Stimulated activated CD8-positive, alpha-beta memory T cell treated with anti-CD3 and anti-CD28 coated beads, Interleukin-4, amount 100 ng/mL, for 48 hours (primary cell): ENCODE measurements around the gene GPR152.
A peak's percentile ranks its signal among the peaks of the same experiment; 100 is the strongest.

Experiments
- DNase-seq: peaks from one replicate; pipeline ENCODE4 v3.0.0-alpha.2; 2020

GPR152 gene

DNA sequence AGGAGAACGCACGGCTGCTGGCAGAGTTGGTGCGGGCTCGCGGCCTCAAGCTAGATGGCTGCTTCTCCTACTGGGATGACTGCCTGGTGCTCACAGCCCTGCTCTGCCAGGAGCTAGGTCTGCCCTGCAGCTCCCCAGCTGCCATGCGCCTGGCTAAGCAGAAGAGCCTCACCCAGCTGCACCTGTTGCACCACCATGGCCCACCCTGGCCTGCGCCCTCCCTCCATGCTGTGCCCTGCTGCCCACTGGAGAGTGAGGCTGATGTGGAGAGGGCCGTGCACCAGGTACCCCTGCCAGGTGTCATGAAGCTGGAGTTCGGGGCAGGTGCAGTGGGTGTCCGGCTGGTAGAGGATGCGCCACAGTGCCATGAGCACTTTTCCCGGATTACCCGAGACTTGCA, 29.1 kb downstream of the GPR152 start:
- DNase-seq: no peak

DNA sequence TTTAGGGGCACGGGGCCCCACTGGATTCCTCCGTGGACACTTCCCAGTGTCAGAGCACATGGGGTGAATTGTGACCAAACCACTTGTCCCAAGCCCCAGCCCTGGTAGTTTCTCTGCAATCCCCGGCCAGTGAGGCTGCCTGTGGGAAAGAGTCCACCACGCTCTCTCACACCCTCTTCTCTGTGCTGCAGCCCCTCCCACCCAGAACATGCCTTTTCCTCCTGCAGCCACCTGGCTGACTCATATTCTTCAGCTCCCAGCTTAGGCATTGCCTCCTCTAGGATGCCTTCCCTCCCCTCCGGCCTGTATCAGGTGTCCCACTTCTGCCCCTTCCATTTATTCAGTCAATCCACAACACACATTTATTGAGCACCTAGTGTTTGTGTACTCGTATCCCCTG, 29.6 kb downstream of the GPR152 start:
- no peak for DNase-seq

DNA sequence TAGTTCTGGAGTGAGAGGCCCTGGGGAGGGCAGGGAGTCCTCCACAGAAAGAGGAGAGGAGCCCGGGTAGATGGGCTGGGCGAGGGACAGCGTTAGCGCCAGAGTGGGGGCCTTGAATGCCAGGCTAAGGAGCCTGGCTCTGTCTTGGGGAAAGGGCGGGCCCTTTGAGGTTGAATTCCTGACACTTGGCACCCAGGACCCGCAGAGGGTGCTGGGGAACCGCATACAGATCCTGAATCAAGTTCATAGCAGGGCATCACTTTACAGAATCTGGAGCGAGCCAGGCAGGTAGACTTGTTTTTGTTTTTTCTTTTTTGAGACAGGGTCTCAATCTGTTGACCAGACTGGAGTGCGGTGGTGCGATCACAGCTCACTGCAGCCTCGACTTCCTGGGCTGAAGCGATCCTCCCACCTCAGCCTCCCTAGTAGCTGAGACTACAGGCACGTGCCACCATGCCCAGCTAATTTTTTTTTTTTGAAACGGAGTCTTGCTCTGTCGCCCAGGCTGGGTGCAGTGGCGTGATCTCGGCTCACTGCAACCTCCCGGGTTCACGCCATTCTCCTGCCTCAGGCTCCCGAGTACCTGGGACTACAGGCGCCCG, 31.0 kb downstream of the GPR152 start:
- no peak for DNase-seq

DNA sequence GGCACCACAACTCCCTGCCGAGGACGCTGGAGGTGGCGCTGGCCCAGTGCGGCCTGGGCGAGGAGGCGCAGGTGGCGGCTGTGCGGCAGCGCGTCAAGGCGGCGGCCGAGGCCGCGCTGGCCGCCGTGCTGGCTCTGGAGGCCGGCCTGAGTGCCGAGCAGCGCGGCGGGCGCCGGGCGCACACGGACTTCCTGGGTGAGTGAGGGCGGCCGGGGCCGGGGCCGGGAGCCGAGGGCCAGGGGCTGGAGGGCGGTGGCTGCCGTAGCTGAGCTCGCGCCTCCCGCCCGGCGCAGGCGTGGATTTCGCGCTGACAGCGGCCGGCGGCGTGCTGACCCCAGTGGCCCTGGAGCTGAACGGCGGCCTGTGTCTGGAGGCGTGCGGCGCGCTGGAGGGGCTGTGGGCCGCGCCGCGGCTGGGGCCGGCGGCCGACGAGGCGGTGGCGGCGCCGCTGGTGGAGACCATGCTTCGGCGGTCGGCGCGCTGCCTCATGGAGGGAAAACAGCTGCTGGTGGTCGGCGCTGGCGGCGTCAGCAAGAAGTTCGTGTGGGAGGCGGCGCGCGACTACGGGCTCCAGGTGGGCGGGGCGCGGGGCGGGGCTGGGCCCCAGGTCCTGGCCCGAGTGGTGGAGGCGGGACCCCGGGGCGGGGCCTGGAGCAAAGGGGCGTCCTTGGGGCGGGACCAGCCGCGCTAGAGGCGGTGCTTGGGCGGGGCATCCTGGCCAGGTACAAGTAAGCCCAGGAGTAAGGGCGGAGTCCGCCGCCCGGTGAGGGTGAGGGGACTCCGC, 31.7 kb downstream of the GPR152 start:
- DNase-seq: peak; percentile 99

DNA sequence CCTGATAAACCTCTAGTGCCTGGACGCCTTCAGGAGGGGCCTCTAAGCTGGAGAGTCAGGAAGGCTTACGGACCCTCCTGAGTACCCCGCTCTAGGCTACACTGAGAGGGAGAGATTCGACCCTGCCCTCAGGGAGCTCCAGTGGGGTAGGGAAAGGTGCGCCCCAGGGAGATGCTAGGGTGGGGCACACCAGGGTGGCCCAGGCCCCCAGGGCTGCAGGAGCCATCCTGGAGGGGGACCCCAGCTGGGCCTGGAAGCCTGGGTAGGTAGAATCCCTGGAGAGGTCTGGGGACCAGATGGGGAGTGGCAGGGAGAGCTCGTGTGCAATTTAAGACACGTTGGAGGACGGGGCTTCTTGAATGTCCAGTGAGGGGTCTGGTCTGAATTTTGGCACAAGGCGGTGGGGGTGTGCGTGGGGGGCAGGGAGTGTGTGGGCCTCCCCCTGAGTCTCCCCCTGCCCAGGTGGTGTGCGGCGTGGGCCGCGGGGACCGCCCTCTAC, 32.3 kb downstream of the GPR152 start:
- peak; percentile 36 for DNase-seq

DNA sequence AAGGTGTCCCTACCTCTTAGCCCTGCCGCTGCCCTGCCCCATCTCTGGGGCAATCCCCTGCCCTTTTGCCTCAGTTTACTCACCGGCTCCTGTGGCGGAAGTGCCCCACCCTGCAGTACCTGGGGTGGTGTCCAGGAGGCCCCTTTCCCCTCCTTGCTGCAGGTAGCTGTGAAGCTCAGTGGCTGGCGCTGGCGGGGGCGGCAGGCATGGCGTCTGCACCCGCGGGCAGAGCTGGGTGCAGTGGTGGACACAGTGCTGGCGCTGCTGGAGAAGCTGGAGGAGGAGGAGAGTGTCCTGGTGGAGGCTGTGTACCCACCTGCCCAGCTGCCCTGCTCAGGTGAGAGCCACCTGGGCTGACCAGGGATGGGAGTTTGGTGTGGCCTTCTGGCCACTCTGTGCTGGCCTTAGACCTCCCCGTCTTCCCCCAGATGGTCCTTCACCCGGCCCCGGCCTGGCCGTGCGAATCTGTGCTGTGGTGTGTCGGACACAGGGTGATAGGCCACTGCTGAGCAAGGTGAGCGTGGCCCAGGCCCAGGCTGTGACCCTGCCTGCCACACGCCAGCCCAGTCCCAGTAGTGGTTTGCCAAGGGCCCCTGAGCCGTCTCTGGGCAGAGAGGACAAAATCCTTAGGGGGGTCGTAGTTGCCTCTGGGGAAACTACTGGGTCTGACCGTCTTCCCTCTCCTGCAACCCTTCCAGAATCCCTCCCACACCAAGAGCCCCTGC, 33.0 kb downstream of the GPR152 start:
- DNase-seq: peak; percentile 33

DNA sequence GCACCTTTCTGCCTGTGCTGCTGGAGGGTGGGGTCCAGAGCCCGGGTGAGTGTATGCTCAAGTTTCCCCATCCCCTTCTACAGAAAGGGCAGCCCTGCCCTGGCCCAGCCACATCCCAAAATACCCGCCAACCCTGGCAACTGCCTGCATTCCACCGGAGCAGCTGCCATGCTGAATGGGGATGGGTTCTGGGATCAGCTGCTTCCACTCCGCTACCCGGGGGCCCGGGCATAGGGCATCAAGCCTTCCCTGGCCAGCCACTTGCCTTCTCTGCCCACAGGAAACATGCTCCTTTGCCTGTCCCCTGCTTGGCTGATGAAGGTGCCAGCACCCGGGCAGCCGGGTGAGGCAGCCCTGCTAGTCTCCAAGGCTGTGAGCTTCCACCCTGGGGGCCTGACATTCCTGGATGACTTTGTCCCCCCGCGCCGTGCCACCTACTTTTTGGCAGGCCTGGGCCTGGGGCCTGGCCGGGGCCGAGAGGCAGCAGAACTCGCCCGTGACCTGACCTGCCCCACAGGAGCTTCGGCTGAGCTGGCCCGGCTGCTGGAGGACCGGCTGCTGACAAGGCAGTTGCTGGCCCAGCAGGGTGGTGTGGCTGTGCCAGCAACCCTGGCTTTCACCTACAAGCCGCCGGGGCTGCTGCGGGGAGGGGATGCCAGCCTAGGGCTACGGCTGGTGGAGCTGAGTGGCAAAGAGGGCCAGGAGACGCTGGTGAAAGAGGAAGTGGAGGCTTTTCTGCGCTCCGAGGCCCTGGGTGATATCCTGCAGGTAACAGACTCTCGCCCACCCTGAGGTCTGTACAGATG, 33.9 kb downstream of the GPR152 start:
- peak; percentile 52 for DNase-seq

DNA sequence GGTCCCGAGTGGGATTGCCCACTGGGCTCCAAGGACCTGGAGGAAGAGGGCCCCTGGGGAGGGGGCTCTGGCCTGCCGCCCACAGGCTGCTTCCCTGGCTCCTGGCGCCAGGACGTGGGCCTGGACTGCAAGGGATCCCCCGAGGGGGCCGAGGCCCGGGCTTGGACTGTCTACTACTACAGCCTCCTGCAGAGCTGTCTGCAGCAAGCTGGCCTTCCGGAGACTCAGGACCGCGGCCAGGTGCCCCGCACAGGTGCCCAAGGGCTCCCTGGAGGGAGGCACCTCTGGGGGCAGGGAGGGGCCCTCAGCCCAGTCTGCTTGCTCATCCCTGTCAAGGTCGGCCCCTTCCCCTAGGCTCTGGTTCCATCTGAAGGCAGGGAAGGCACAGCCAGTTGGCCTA, 35.1 kb downstream of the GPR152 start:
- DNase-seq: no peak

DNA sequence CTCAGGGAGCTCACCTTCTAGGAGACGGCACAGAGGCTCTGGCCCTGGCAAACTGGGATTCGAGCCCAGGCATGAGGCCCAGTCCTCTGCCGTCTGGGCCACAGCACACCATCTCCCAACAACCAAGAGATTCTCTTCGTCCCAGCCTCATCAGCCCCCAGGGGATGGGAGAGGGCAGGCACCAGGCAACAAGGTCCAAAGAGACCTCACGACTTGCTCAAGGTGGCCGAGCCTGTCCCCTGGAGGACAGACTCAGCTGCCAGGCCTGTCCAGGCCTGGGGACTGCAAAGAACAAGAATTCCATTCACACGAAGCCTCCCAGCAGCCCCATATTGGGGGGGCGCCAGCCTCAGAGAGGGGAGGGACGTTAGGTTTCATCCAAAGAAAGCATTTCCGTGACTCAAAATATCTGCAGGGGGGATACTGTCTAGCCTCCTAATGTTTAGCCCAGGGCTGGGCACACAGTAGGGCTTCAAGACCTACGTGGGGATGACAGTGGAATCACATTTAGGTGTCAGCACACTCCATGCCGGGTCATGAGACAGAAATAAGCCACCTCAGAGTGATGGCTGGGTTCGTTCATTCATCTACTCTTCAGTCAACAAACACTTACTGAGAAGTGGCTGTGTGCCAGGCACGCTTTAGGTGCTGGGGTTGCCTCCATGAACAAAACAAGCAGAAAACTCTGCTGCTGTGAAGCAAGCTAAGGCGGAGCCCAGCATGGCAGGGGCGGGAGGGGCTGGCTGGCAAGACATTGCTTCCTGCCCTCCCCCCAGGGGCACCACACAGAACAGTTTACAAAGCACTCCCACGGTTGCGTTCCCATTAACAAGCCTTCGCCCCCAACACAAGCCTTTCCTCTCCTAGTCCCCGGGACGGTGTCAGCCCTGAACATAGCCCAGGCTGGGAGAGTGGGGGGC, 35.9 kb downstream of the GPR152 start:
- peak; percentile 66 for DNase-seq

DNA sequence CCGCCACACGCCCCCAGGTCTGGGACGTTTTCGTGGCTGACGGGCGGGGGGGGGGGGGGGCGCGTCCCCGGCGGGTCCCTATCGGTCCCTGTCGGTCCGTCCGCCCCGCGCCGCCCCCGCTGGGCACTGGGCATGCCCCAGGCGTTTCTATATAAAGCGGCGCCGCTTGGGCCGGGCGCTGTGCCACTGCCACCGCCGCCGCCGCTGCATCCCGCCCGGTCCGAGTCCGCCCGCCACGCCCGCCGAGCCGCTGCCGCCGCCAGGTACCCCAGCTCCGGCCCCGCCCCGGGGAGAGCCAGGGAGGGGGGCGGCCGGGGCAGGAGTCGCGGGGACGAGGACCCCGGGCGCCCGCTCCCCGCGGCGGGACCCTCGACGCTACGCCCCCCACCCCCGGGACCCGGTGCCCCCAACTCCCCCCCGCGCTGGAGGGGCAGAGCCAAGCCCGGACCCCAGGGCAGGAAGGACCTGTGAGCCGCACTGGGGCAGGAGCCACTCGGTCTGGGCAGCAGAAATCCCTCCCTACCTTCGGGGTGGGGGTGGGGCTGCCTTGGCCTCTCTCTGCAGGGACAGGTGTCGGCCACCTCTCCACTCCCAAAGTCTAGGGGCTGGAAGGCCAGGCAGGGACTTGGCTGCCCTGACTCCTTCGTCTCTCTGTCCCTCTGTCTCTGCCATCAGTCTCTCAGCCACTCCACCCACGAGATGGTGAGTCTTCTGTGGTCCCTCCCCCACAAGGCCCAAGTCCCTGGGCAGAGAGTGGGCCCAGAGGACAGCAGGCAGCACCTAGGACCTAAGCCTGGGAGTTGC, 36.8 kb downstream of the GPR152 start, which contains the start of gene CARNS1:
Gene CARNS1, plus strand, starts transcription at position 178 of the 804 bp plus-strand sequence. Its CDS starts 522 bp downstream, at position 700.
- no peak for DNase-seq

DNA sequence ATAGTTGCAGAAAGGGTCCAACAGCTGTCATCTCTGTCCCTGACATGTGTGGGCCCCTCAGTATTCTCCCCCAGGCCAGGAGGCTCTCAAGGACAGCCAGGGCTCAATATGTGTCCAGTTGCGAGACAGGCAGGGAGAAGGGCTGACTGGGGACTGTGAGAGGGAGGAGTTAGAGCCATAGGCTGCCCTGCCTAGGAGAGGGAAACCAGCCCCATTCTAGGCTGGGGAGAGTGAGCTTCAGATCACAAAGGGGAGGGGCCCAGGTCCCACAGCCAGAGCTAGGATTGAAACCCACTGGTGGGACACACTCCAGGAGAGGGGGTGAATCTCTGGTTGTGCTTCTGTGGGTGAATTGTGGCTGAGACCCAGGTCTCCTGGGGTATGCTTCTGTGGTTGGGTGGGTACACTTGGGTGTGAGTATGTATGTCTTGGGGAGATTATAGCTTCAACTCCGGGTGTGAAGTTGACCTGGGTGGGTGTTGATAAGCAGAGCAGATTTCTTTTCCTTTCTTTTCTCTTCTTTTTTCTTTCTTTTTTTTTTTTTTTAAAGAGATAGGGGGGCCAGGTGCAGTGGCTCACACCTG, 39.2 kb downstream of the GPR152 start:
- no peak for DNase-seq

DNA sequence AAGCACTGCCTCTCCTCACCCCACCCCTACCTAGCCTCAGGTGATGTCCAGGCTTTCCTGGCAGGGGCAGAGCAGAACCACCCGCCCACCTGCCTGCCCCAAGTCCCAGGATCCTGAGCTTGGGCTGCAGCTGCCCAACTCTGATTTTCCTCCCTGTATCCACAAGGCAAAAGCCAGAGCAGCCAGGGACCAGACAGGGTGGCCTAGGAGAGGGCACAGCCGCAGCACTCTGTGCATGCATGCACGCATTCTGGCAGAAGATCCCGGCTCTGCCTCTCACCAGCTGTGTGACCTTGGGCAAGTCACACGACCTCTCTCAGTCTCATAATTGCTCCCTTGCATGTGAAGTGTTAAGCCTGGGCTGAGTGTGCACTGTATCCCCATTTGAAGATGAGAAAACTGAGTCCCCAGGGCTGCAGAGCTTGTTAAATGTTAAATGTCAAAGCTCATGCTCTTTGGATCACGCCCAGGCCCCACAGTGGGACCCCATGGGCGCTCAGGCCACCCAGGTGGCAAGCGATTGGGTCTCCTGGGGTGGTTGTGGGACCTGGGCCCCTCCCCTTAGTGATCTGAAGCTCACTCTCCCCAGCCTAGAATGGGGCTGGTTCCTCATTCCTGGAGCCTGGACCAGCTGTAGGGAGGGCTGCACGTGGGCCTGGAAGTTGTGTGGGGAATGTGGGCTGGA, 39.9 kb downstream of the GPR152 start:
- DNase-seq: no peak

DNA sequence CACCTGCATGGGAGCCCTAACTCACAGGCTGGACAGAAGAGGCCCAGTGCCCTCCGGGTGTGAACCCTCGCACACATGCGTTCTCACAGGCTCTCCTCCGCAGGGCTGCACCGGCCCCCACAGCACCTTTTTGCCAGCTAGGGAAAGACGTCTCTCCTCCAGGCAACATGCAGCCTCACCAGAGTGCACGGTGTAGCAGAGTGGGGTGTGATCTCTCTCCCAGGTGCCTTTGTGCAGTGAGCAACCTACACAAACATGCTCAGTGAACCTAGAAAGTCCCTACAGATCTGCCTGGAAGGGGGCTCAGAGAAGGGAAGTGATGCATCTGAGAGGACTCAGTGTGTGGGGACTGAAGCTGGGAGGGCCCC, 40.8 kb downstream of the GPR152 start:
- no peak for DNase-seq

DNA sequence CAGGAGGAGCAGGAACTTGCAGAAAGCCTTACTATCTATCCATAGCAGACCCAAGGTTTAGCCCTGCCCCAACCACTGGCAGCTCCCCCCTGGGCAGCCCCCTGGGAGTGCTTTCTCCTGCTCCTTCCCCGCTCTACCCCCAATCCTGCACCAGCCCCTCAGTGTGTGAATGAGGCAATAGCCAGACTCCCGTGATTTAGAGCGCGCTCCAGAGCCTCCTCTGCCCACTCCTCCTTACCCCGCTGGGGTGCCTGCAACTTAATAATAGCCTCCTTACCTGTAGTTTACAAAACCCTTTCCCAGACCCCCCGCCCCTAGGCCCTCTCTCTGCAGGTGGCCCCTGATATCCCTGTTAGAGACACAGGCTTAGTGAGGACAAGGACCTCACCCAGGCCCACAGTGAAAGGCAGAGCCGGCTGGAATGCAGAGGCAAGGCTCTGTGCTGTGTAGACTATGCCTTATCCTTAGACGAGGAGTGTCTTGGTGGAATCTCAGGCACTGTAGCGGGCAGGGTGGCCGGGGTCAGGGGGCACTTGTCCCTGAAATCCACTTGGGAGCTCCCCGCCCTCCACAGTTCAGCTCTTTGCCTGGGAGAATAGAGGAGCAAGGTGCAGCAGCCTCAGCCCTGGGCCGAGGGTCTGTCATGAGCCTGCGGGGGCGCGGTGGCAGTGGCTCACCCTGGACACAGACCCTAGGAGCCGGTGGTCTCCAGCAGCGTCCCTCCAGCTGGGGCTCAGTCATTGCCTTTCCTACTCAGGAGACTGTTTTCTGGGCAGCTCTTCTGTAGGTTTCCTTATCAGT, 41.3 kb downstream of the GPR152 start:
- no peak for DNase-seq

DNA sequence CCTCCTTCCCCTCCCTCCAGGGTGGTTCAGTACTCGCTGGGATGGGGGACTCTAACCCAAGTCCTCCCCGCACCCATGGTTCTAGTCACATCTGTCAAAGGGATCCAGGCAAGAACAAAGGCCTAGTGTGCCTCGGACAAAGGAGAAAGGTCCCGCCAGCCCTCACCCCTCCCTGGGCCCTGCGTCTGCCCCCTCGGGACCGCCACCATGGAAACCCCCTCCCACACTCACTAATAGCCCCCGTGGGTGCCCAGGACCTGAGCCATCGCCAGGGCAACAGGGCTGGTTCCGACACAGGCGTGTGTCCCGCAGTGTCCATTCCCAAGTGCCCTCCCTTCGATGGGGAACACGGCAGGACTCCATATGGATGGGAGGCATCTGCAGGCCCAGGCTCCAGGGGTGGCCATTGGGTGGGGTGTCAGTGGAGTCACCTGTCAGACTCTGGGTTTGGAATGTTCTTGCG, 42.1 kb downstream of the GPR152 start:
- no peak for DNase-seq

DNA sequence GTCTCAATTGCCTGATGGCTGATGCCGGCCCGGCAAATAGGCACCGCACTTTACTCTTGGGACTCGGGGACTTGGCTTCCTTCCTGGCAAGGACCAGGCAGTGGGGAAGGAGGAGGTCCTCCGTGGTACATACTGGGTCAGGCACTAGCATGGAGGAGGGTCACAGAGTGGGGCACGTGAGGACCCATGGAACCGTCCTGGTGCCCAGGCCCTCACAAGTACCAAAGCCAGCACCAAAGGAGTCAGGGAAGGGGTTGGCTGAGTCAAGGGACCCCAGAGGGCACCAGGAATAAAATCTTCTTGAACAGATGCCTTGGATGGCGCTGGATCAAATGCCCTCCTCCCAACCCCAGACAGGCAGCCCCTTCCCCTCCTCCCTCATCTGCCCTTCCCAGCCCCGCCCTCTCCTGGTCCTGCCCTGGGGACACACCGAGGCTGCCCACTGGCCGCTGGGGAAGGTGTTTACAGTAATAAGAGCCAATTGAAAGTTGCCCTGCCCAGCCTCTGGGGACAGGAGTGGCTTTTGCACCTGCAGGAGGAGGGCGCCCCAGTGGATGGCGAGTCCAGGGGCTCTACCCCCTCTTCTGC, 42.7 kb downstream of the GPR152 start:
- no peak for DNase-seq

DNA sequence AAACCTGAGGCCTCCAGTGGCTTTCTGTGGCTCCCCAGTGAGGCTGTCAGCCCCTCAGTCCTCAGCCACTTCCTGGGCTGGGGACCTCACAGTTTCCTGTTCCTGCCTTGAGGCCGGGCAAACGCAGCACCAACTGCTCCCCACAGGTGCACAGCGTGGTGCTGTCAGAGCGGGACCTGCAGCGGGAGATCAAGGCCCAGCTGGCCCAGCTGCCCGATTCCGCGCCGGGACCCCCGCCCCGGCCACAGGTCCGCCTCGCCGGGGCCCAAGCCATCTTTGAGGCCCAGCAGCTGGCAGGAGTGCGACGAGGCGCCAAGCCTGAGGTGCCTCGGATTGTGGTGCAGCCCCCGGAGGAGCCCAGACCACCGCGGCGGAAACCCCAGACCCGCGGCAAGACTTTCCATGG, 43.3 kb downstream of the GPR152 start:
- peak; percentile 78 for DNase-seq

DNA sequence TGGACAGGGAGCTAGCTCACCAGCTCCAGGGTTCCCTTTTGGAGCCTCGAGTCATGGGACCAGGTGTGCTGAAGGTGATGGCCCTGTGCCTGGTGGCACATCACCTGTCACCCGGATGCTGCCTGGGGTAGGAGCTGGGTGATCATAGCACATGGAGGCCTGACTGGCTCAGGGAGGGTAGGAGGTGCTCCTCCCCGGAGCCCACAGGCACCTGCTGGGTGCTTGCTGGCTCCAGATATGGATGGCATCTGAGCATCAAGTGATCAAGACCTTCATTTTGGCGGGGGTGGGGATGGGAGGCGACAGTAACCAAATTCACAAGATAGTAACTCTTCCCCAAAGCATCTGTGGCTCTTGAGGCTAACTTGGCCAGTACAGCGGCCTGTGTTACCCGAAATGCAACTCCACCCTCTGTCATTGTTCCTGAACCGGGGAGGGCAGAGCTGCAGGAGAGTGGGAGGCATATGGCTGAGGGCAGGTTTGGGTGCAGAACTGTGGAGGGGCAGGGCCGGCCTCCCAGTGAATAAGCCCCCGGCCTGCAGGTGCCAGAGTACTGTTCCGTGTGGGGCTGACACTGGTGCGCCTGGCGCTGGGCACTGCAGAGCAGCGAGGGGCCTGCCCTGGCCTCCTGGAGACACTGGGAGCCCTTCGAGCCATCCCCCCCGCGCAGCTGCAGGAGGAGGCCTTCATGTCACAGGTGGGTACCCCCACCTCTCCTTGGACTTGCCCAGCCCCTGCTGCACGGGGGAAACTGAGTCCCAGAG, 43.9 kb downstream of the GPR152 start:
- no peak for DNase-seq
